Right renal cortex interstitium (tissue), 3 donors: ENCODE measurements around the gene SEC16B. TPM values are rescaled to one million over a fixed set of nuclear protein-coding genes. Genes with fewer than 3 reads are reported as not detected.
A peak's percentile ranks its signal among the peaks of the same experiment; 100 is the strongest.
"Not testable (repeated sequence)": the region's sequence is repeated elsewhere in the genome, so short reads cannot be mapped to it uniquely, and the experiment has no call there.

Source experiments
- DNase-seq, 3 donors: peaks; one replicate each; pipeline ENCODE4 v3.0.0-alpha.2; 2013; ENCODE audit warnings: low read depth in 3 of 3, low spot score in 2 of 3
- polyA plus RNA-seq, 3 donors: library from polyadenylated mRNA; unstranded; fragments of 120-200 nt; gene quantifications; one replicate each; pipeline ENCODE4 v1.2.1, GENCODE V29; 2013; ENCODE audit not compliant: insufficient read length in 3 of 3

SEC16B gene, protein sequence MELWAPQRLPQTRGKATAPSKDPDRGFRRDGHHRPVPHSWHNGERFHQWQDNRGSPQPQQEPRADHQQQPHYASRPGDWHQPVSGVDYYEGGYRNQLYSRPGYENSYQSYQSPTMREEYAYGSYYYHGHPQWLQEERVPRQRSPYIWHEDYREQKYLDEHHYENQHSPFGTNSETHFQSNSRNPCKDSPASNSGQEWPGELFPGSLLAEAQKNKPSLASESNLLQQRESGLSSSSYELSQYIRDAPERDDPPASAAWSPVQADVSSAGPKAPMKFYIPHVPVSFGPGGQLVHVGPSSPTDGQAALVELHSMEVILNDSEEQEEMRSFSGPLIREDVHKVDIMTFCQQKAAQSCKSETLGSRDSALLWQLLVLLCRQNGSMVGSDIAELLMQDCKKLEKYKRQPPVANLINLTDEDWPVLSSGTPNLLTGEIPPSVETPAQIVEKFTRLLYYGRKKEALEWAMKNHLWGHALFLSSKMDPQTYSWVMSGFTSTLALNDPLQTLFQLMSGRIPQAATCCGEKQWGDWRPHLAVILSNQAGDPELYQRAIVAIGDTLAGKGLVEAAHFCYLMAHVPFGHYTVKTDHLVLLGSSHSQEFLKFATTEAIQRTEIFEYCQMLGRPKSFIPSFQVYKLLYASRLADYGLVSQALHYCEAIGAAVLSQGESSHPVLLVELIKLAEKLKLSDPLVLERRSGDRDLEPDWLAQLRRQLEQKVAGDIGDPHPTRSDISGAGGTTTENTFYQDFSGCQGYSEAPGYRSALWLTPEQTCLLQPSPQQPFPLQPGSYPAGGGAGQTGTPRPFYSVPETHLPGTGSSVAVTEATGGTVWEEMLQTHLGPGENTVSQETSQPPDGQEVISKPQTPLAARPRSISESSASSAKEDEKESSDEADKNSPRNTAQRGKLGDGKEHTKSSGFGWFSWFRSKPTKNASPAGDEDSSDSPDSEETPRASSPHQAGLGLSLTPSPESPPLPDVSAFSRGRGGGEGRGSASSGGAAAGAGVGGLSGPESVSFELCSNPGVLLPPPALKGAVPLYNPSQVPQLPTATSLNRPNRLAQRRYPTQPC
- polyA plus RNA-seq: 1 to 10 TPM; 2.8 to 4.7 (median 3.1) TPM

DNA sequence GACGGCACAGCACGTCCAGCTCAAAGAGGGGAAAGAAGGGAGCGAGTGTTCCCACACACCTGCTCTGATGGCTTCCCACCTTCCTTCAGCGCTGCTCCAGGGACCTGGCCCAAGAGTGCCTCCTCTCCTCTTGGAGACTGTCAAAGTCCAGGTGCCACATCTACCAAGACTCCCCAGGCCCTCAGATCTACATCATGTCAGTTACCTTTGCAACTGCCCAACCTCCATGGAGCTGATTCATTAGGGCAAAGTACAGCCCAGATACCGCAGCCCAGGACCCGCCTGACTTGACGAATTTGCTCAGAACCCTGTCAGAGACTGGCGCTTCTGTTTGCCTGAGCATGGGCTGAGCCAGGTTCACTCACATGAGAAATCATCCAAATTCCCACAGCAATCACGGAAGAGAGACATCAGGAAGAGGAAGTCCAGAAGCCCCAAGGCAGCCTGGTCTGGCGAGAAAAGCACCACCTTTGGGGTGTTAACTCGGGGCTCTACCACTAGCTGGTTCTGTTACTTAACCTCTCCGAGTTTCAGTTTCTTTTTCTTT, at the start of gene SEC16B:
TSS of gene SEC16B (minus strand) at position 234 of the 547 bp plus-strand sequence. CDS start 2,077 bp downstream, outside the sequence.
- DNase-seq: no peak

DNA sequence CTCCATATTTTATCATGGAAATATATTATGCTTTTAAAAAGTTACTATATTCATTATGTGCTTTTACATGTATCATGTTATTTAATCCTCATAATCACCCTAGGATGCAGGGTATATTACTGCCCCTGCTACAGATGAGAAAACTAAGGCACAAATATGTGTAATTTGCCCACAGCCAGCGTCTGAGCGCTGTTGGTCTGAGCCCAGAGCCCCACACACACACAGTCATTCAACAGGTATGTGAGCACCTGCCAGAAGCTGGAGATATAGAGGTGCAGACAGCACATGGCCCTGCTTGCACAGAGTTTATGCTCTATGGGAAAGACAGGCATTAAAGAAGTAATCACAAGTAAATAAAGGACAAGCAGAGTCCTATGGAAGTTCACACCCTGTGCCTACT, 49.8 kb upstream of the SEC16B start:
- no peak for DNase-seq

DNA sequence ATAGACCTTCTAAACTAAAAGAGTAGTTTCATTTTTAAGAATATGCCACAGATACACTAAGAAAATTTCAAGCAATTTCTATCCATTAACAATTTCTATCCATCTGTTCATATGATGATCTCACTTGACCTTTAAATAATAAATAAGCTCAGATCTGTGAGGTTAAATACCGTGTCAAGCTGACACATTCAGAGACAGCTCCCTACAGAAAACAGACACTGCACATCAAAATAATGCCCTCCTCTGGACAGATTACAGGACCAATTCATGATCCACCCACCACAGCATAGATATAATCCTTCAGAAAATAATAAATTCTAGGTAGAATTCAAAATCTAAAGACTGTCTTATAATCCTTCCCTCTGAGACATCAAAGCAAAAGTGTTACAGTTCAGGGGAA, 49.4 kb upstream of the SEC16B start:
- no peak for DNase-seq

DNA sequence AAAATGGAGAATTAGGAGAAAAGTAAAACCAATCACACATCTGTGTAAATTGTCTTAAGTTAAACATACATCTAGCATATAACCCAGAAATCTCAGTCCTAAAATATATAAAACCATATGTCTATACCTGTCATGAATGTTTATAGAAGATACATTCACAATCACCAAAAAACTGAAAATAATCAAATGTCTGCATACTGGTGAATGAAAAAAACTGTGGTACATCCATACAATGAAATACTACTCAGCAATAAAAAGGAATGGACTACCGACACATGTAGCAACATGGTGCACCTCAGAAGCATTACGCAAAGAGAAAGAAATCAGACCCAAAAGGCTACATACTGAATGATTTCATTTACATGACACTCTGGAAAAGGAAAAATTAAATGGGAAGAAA, 47.7 kb upstream of the SEC16B start:
- DNase-seq: no peak

DNA sequence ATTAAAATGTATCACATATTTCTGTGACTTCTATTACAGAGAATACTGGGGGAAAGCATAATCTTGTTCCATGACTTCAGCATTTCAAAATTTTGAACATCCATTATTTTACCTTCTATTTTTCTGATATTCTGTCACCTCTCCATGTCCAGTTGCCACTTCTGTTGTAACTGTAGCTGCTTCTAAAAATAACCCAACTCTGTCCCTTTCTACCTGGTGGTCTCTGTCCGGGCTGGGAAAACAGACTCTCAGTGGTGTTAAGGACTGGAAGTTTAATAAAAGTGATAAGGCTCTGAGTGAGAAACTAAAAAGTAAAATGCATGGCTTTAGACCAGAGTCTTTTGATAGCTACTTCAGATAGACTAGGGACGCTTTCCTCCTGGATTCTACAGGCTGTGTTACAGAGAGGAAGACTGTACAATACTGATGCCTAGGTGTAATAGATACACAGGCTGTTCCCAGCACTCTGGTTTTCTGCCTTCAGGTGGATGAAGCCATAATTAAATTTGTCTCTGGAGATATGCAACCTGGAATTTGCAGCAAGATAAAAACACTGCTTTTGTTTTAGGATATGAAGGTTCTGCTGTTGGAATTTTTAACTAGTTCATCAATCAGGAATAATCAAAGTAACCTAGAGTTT, 42.1 kb upstream of the SEC16B start:
- DNase-seq: no peak

DNA sequence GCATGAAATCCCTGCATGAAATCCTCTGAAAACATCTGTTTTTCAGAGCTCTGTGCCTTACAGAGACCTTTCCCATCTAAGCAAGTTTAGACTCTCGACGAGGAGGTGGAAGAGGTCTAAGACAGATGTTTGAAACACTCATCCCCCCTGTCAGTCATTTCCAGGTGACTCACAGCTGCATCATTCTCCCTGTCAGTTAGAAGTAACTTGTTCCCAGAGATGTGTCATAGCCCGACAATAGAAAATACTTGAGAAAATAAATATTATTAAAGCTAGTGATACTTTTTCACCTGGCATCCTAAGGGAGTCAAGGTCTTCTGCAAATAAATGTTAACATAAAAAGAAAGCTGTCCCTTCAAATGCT, 41.6 kb upstream of the SEC16B start:
- no peak for DNase-seq

DNA sequence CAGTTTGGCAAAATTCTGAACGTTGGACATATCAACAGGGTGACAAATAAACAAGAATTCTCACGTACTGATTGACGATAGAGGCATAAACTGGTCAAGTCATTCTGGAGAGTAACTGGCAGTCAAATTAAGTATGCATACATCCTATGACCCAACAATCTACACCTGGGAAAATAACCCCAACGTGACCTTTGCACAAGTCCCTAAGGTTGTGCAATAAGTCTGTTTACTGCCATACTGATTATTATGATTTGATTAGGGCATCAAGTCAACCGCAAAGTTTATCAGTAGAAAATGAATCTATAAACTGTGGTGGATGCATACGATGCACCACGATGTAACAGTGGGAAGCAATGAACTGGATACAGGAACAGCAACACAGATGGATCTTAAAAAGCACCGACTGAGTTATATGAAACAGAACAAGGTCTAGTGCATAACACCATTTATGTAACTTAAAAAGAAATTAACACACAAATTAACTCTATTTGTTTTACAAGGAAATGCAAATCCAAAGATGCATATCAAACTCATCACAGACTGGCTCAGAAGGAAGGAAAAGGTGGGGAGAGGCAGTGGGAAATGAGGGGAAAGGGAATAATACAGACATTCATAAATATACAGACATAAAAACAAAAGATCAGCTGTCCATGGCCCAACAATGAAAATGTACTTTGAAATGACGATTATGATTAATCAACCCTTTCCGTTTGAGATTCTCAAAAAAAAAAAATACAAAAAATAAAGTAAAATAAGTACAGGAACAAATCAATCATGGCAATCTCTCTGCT, 41.0 kb upstream of the SEC16B start:
- no peak for DNase-seq

DNA sequence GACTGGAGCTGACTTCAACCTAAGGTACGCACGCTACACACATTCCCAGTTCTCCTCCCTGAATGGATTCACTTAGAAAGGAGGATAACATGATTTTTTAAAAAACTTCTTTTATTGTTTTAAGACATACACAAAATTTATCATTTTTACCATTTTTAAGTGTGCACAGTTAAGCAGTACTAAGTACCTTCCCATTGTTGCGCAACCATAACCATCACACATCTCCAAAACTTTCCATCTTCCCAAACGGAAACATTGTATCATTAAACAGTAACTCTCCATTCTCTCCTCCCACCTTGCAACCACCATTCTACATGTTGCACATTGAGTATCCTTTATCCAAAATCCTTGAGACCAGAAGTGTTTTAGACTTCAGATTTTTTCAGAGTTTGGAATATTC, 36.2 kb upstream of the SEC16B start:
- DNase-seq: no peak

DNA sequence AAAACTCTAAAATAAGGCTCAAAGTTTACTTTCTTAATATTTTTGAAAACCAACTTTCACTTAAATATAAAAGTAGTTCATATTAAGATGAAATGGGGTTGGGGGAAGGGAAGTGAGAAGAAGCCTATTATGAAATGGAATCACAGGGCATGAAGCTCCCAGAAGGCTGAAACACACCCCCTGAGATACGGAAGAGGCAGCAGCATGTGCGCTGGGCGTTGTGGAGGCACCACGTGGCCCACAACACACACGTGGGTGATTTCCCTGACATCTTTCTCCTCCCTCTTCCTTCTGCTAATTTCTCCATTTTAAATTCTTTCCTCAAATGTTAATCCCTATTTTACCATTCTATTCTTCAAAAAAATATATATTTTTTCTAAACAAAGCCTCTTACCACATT, 35.6 kb upstream of the SEC16B start:
- no peak for DNase-seq

DNA sequence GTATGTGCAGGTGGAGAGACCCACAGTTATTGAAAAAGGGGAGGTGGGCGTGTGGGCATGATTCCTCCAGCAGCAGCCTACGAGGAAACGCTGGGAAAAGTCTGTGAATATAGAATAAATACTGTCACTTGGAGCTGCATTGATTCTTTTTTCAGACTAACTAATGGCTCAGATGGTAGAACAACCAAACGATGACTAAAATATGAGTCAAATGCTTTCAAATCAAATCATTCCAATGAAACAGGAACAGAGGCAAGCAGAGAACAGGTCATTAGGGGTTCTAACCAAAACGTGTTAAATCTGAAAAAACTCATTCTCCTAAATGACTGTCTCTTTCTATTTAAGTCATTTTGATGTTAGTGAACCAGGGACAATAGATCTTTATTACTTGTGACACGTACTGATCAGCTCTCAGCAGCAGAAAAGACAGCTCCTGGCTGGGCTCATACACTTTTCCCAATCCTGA, 35.1 kb upstream of the SEC16B start:
- DNase-seq: no peak

DNA sequence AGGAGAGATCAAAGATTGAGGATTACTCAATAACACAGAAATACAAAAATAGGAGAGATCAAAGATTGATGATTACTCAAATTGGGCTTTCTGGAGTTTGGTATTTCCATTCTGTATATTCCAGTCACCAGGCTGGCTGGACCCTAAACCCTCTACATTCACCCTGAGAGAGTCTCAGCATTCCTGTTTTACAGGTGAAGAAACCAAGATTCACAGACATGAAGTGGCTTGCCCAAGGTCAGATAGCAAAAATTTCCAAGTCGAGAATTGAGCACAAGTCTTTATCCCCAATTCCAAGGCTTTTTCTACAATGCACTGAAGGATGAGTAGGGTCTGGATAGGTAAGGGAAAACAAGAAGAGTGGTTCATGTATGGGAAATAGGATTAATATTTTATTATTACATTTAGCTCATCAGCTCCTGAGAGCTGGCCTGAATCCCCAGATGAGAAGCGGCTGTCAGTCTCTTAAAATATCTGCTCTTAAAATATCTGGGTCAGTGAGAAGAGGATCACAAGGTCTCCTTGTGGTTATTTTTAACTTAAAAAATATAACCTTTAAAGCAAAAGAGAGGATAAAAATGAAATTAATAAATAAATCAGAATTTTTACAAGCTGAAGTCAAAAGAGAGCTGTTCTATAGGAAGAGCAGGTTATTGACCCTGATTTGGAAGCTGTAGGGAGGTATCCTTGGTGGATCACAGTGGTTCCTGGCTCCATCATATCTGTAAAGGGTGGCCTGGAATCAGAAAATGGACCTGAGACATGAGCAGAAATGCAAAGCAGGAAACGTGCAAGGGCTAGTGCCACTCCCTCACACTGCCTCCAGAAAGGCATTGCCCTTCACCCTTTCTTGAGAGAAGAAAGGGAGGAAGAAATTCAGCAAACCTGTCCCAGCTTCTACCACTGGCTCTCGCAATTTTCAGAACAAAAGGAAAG, 29.1 kb upstream of the SEC16B start:
- DNase-seq: no peak

DNA sequence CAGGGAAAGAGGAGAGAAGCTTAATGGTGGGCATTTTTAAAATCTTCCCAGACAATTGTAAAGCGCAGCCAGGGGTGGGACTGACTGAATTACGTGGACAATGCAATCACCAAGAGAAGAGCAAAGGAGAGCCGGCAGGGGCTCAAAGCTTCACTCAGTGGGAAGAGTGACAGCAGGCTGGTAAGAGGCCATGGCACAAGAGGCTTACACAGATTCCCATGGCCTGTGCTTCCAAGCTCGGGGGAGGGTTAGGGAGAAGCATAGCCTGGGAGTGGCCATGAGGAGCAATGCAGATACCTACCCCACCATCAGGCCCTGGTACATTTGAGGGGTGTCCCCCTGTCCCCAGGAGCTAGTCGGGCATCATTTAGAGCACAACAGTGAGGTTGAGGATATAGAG, 27.1 kb upstream of the SEC16B start:
- no peak for DNase-seq

DNA sequence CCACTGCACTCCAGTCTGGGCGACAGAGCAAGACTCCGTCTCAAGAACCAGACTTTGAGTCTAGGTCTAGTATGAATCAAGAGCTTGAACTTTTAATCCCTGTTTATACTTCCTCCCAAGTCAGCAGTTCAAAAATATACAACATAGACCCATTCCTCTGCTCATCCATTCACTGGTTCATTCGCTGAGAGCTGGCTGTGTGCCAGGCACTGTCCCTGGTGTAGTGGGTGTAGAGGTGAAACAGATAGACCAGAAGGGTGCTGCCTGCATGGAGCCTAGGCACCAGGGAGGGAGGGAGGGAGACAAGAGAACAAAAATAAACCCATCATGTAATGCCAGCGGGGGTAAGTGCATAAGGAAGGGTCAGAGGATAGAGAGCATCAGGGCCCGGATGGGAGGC, 25.5 kb upstream of the SEC16B start:
- no peak for DNase-seq

DNA sequence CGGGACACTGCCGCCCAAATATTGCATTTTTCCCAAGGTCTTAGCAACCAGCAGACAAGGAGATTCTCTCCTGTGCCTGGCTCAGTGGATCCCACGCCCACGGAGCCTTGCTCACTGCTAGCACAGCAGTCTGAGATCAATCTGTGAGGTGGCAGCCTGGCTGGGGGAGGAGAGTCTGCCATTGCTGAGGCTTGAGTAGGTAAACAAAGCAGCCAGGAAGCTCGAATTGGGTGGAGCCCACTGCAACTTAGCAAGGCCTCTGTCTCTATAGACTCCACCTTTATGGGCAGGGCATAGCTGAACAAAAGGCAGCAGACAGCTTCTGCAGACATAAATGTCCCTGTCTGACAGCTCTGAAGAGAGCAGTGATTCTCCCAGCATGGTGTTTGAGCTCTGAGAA, 16.4 kb upstream of the SEC16B start:
- DNase-seq: not testable (repeated sequence)

DNA sequence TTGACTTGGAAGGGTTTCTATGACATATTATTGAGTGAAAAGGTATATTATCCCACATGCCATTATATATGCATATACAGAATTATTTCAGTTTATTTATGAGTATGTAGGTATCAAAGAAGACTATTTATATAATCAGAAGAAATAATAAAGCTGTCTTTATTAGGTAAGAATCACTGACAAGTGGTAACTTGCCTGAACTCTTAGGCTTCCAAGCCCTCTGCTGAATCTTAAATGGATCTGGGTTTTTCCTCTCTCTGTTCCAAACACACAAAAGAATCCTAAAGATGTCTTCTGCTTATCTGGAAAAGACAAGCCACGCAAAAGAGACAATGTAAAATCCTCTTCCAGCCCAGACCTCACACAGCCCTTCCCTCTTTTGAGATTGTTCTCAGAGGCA, 14.9 kb upstream of the SEC16B start:
- DNase-seq: no peak

DNA sequence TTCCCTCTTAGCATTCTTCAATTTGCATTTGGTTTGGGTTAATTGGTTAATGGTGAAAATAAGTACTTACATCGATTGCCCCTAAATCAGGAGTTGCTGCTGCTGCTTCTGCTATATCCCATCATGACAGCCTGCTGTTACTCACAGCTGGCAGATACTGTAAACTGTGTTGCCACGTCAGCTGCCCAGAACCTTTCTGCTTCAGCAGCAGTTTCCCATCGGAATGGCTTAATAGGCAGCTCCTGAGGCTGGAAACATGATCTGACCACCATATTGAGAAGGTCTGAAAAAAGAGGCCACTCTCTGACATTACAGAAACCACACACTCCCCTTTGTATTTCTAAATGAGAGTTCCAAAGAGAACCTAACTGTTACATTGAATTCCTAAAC, 14.3 kb upstream of the SEC16B start:
- peak; percentile 46 to 62 (median 47) for DNase-seq

DNA sequence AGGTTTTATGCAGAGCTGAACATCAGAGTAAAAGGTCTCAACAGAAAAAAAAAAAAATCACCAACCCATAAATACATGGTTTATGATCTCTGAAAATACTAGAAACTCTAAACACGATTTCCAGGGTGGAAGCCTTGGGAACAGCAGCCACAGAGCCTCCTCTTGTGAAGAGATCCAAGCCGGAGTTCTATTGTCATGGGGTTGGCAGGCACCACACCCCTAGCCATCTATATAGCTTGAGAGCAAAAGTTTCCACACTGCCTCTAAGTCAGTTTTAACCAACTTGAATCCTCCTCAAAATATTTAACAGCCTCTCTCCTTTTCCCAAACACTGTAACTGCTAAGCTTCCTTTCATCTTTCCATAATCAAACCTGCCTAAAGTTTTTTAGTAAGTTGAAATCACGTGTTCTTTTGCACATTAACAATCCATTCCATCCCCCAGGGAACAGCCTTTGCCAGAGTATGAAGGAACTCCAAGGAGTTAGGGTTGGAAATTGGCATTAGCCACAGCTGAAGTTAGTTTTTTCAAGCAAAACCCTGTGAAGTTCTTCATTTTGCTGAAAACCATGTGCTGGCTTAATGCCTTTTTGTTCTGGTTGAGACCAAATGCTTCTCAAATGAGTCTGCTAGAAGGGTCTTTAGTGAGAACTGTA, 13.8 kb upstream of the SEC16B start:
- peak in 1 of 3 donors; percentile 2 for DNase-seq

DNA sequence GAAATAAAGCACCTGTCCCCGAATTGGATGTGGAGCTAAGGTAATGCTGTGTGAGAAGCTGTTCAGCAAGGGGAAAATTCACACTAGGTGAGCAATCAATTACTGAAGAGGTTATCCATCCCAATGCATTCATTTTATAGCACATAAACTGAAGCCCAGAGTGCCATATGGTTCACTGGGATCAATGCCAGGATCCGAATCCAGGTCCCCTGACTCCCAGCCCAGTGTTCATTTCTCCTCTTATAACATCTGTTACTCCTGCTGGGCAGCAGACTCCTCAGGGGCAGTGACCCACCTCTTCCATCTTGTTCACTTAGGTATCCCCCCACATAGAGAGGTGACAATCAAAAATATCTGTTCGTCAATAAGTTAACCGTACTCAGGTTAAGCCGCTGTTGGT, 13.2 kb upstream of the SEC16B start:
- no peak for DNase-seq
